Endothelial cell of umbilical vein (primary cell): ENCODE measurements around the gene STON2. TPM values are rescaled to one million over a fixed set of nuclear protein-coding genes. Genes with fewer than 3 reads are reported as not detected.

Source experiments
- BruUV-seq: library from RNA; stranded (reverse); fragments of 400-500 nt; replicated peaks from 2 replicates; lab custom pipeline; 2021; lab: Mats Ljungman, UMichigan
- CTCF ChIA-PET: fragments of 300-600, 350-600 bp; sonication (Branson Sonifier 250); formaldehyde crosslinking; loops from one replicate; lab custom pipeline; 2021; ENCODE audit warnings: antibody characterized with exemption, inconsistent platforms; lab: Charles Lee
- POLR2A ChIA-PET: fragments of 300-600, 350-600 bp; sonication (Branson Sonifier 250); formaldehyde crosslinking; loops from one replicate; lab custom pipeline; 2021; ENCODE audit warnings: antibody characterized with exemption, inconsistent platforms; lab: Charles Lee
- DNase-seq: peaks from one replicate; pipeline ENCODE4 v3.0.0-alpha.2; 2011; ENCODE audit warnings: low read depth, low spot score
- FAIRE-seq: peaks from 2 replicates; lab custom pipeline; 2011; peaks lifted over from hg19 to GRCh38; lab: Jason Lieb, UNC
- H2AFZ ChIP-seq: 2 replicates; pipeline ENCODE4 v1.6.0; 2012; ENCODE audit warnings: low read depth, low read length, control low read depth, inconsistent platforms
- H3K27ac ChIP-seq: 2 replicates; pipeline ENCODE4 v1.5.1; 2011; ENCODE audit warnings: low read depth, mild to moderate bottlenecking, control low read depth, low read length, moderate library complexity; ENCODE audit not compliant: insufficient read depth
- H3K27me3 ChIP-seq, 2 experiments: 2 replicates each; pipeline versions ENCODE4 v1.6.0 to v1.6.1; 2011; ENCODE audit warnings: low read length in 2 of 2, mixed read lengths in 1 of 2; ENCODE audit not compliant: control insufficient read depth in 2 of 2, insufficient read depth in 2 of 2
- H3K36me3 ChIP-seq, 2 experiments: 2 replicates in 1 of 2; 3 replicates in 1 of 2; pipeline ENCODE4 v1.5.1; 2011; ENCODE audit warnings: low read length in 2 of 2, mild to moderate bottlenecking in 1 of 2, moderate library complexity in 1 of 2; ENCODE audit not compliant: control insufficient read depth in 2 of 2, insufficient read depth in 2 of 2; ENCODE audit errors: extremely low read depth in 1 of 2
- H3K4me1 ChIP-seq: 3 replicates; pipeline ENCODE4 v1.5.1; 2011; ENCODE audit warnings: mild to moderate bottlenecking, low read length; ENCODE audit not compliant: control insufficient read depth, insufficient read depth; ENCODE audit errors: extremely low read depth
- H3K4me2 ChIP-seq: 2 replicates; pipeline ENCODE4 v1.6.1; 2011; ENCODE audit warnings: low read length, control low read depth, mixed read lengths; ENCODE audit not compliant: insufficient read depth
- H3K4me3 ChIP-seq, 3 experiments: fragments of 200-600 bp in 1 of 3; sonication (generic), shearing (Covaris generic) in 1 of 3; replicated peaks in 1 of 3; 2 replicates each; pipeline ENCODE4 v1.5.1; 2011 to 2016; ENCODE audit warnings: control low read depth in 3 of 3, low read length in 3 of 3, mild to moderate bottlenecking in 2 of 3, inconsistent platforms in 1 of 3, low read depth in 1 of 3, moderate library complexity in 1 of 3; ENCODE audit not compliant: insufficient read depth in 1 of 3
- H3K79me2 ChIP-seq: 2 replicates; pipeline ENCODE4 v1.6.0; 2012; ENCODE audit warnings: low read length, inconsistent platforms; ENCODE audit not compliant: control insufficient read depth, insufficient read depth
- H3K9ac ChIP-seq: replicated peaks from 2 replicates; pipeline ENCODE3; 2011; ENCODE audit warnings: low read length, control low read depth; ENCODE audit not compliant: insufficient read depth; ENCODE audit errors: extremely low read depth
- H3K9me1 ChIP-seq: replicated peaks from 3 replicates; pipeline ENCODE4 v1.6.0; 2011; ENCODE audit warnings: mild to moderate bottlenecking, low read length; ENCODE audit not compliant: control insufficient read depth, insufficient read depth; ENCODE audit errors: extremely low read depth
- H3K9me3 ChIP-seq: replicated peaks from 2 replicates; pipeline ENCODE4 v1.5.1; 2012; ENCODE audit warnings: low read length, inconsistent platforms; ENCODE audit not compliant: control insufficient read depth, insufficient read depth
- H4K20me1 ChIP-seq: replicated peaks from 2 replicates; pipeline ENCODE3; 2011; ENCODE audit warnings: mild to moderate bottlenecking, low read length; ENCODE audit not compliant: control insufficient read depth, insufficient read depth; ENCODE audit errors: extremely low read depth
- EZH2 ChIP-seq: IDR thresholded peaks from 2 replicates; pipeline ENCODE4 v1.6.1; 2012; ENCODE audit warnings: borderline replicate concordance, low read depth, mild to moderate bottlenecking, moderate library complexity, low read length, inconsistent platforms; ENCODE audit not compliant: severe bottlenecking
- FOS ChIP-seq: IDR thresholded peaks from 2 replicates; pipeline ENCODE4 v1.6.1; 2011; ENCODE audit warnings: mild to moderate bottlenecking, low read length, moderate library complexity, borderline replicate concordance; ENCODE audit not compliant: insufficient read depth
- GATA2 ChIP-seq: IDR thresholded peaks from 2 replicates; pipeline ENCODE4 v1.7.0; 2011; ENCODE audit warnings: low read depth, mild to moderate bottlenecking, moderate library complexity, mixed read lengths, low read length; ENCODE audit not compliant: insufficient read length, insufficient read depth
- JUN ChIP-seq: IDR thresholded peaks from 2 replicates; pipeline ENCODE4 v1.6.1; 2011; ENCODE audit warnings: borderline replicate concordance, low read depth; ENCODE audit not compliant: insufficient read length, insufficient read depth
- MYC ChIP-seq: IDR thresholded peaks from one replicate; pipeline ENCODE4 v1.6.1; 2011; ENCODE audit warnings: mild to moderate bottlenecking, low read depth, low read length
- POLR2A ChIP-seq: IDR thresholded peaks from 2 replicates; pipeline ENCODE4 v1.6.1; 2012; ENCODE audit warnings: low read depth, mild to moderate bottlenecking, control low read depth, low read length
- POLR2AphosphoS5 ChIP-seq: IDR thresholded peaks from 2 replicates; pipeline ENCODE4 v1.6.1; 2012; ENCODE audit warnings: low read depth, mild to moderate bottlenecking, control low read depth, low read length, moderate library complexity; ENCODE audit not compliant: insufficient read depth
- dilution Hi-C: fragments of 300-500 bp; cut with MboI; formaldehyde crosslinking; loops from one replicate; pipeline ENCODE4 v1.15.0; 2019; ENCODE audit warnings: low sequenced_read_pairs; ENCODE audit not compliant: extremely low pct_ligation_motif_present
- intact Hi-C: fragments of 100-400 bp; cut with micrococcal nuclease; formaldehyde crosslinking; loops from one replicate; pipeline ENCODE4 v1.10.0; 2022
- polyA plus RNA-seq, 4 experiments: library from polyadenylated mRNA; depleted of rRNA in 3 of 4; stranded (reverse) in 3 of 4; unstranded in 1 of 4; fragments of >200 nt; gene quantifications; 2 replicates each; pipeline versions ENCODE4 v1.2.1 to v1.2.3, GENCODE V29; 2011 to 2012; ENCODE audit warnings: missing spikeins in 1 of 4
- total RNA-seq: library from RNA; stranded (reverse); gene quantifications from 2 replicates; pipeline ENCODE4 v1.2.3, GENCODE V29; 2021
- TF ChIP-seq, protein P1 (sequence below), 2 donors: IDR thresholded peaks; 1 replicate in 1 of 2; 2 replicates in 1 of 2; pipeline ENCODE4 v1.5.1; 2011; ENCODE audit warnings: low read length in 2 of 2, mild to moderate bottlenecking in 2 of 2, moderate library complexity in 2 of 2, control low read depth in 1 of 2, inconsistent platforms in 1 of 2, low read depth in 1 of 2; ENCODE audit not compliant: insufficient read depth in 1 of 2; ENCODE audit errors: extremely low read depth in 1 of 2
- TF ChIP-seq, protein P2 (sequence below): IDR thresholded peaks from 2 replicates; pipeline ENCODE4 v1.6.1; 2011; ENCODE audit not compliant: insufficient read depth, insufficient read length

The STON2 gene
- total and polyA plus RNA-seq, 2 donors (not counting 3 experiments of a cell fraction or from before 2014, with no cell fraction given) = not detected

DNA sequence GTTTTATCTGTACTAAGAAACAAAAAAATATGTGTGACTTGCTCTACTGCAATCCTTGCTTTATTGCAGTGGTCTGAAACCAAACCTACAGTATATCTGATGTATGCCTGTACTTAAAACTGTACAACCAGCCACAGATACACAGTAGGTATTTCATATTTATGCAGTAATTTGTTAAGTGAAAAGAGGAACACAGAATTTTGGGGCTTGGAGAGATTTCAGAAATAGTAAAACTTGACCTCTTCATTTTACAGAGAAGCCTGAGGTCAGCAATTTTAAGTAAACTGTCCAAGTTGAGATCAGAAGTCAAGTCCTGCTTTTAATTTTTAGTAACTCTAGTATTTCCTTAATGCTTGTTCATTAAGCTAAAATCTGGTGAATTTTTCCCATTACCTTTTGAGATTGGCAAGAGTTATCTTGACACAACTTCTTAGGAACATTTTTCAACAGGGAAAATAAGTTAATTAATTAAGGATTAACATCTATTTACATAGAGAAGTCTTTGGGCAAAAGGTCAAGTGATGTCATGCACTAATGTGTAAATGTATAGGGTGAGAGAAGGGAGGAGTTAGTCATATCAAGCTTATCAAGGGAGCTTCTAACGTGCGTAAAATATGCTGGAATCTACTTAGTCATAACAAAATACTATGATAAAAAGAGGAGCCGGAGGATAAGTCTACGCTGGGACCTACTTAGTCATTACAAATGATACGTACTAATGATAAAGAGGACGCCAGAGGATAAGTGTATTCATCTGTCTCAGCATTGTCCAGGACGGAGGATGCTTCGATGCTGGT is 113.4 kb downstream of the STON2 start:
- Histone ChIP-seq H3K27me3 (no peaks in the 10 kb centered on the region), H3K9me3 (no peaks in the 10 kb centered on the region), H3K4me3 (no peak overlapping the region), H3K9ac (no peak overlapping the region), H4K20me1 (no peaks in the 10 kb centered on the region), H3K9me1 (no peaks in the 10 kb centered on the region), H3K79me2 (no peaks in the 10 kb centered on the region), H3K36me3 (no peaks in the 10 kb centered on the region), H3K4me1 (no peaks in the 10 kb centered on the region), H3K27ac (no peak overlapping the region), H3K4me2 (no peak overlapping the region), H2AFZ (no peak overlapping the region)
- FAIRE-seq (no peak), DNase-seq (no peak)
- dilution Hi-C loops (no loop called here), intact Hi-C loops (no loop called here)
- ChIA-PET POLR2A (no interaction called here), CTCF (no interaction called here)
- TF ChIP-seq MYC (no peak), GATA2 (no peak), EZH2 (no peak), POLR2A (no peak), JUN (no peak), POLR2AphosphoS5 (no peak), FOS (no peak)
- TF ChIP-seq, protein P1, sequence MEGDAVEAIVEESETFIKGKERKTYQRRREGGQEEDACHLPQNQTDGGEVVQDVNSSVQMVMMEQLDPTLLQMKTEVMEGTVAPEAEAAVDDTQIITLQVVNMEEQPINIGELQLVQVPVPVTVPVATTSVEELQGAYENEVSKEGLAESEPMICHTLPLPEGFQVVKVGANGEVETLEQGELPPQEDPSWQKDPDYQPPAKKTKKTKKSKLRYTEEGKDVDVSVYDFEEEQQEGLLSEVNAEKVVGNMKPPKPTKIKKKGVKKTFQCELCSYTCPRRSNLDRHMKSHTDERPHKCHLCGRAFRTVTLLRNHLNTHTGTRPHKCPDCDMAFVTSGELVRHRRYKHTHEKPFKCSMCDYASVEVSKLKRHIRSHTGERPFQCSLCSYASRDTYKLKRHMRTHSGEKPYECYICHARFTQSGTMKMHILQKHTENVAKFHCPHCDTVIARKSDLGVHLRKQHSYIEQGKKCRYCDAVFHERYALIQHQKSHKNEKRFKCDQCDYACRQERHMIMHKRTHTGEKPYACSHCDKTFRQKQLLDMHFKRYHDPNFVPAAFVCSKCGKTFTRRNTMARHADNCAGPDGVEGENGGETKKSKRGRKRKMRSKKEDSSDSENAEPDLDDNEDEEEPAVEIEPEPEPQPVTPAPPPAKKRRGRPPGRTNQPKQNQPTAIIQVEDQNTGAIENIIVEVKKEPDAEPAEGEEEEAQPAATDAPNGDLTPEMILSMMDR (IDR thresholded peaks at IDR 0.05; ENCODE audit: extremely low read depth in 1 of 2, insufficient read depth in 1 of 2, low read depth in 1 of 2, low read length in 2 of 2) = no peak
- TF ChIP-seq, protein P2, sequence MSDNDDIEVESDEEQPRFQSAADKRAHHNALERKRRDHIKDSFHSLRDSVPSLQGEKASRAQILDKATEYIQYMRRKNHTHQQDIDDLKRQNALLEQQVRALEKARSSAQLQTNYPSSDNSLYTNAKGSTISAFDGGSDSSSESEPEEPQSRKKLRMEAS = no peak
- BruUV-seq = no TSS peak
